ENCODE measurements around the gene NPS.

The NPS gene

GRCh38 chr10:127578259-127578960 is 29.3 kb downstream of the NPS start:
- DNase-seq (ENCODE audit: low read depth): no peak
- H3K4me3 ChIP-seq (ENCODE audit: low read length): no peak overlapping the region
- TF ChIP-seq, protein P1, sequence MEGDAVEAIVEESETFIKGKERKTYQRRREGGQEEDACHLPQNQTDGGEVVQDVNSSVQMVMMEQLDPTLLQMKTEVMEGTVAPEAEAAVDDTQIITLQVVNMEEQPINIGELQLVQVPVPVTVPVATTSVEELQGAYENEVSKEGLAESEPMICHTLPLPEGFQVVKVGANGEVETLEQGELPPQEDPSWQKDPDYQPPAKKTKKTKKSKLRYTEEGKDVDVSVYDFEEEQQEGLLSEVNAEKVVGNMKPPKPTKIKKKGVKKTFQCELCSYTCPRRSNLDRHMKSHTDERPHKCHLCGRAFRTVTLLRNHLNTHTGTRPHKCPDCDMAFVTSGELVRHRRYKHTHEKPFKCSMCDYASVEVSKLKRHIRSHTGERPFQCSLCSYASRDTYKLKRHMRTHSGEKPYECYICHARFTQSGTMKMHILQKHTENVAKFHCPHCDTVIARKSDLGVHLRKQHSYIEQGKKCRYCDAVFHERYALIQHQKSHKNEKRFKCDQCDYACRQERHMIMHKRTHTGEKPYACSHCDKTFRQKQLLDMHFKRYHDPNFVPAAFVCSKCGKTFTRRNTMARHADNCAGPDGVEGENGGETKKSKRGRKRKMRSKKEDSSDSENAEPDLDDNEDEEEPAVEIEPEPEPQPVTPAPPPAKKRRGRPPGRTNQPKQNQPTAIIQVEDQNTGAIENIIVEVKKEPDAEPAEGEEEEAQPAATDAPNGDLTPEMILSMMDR (IDR thresholded peaks at IDR 0.05; ENCODE audit: insufficient read depth, low read depth, low read length, missing control alignments): no peak

DNA sequence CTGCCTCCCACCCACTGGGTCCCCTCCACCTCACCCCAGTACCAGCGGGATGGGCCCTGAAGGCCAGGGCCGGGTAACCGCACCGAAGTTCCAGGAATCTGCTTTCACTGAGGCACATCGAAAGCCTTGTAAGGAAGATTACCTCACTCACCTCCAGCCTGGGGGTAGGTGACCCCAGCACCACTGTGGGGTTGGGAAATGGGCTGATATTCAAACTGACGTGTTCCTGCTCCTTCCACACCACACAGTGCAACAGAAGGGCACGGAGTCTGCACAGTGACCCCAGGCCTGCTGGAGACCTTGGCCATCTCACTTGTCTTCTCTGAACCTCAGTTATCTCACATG is 29.8 kb downstream of the NPS start:
- H3K4me3 ChIP-seq (ENCODE audit: low read length): no peak overlapping the region
- DNase-seq (ENCODE audit: low read depth): no peak
- TF ChIP-seq, protein P1 (IDR thresholded peaks at IDR 0.05; ENCODE audit: insufficient read depth, low read depth, low read length, missing control alignments): no peak

GRCh38 chr10:127579640-127580039 is 30.5 kb downstream of the NPS start:
- DNase-seq (ENCODE audit: low read depth): no peak
- TF ChIP-seq, protein P1 (IDR thresholded peaks at IDR 0.05; ENCODE audit: insufficient read depth, low read depth, low read length, missing control alignments): no peak
- H3K4me3 ChIP-seq (ENCODE audit: low read length): no peak overlapping the region

- no peak overlapping the region for H3K4me3 ChIP-seq (ENCODE audit: low read length)
- TF ChIP-seq, protein P1 (IDR thresholded peaks at IDR 0.05; ENCODE audit: insufficient read depth, low read depth, low read length, missing control alignments): no peak
These were observed 31.7 kb downstream of the NPS start for GRCh38 chr10:127580822-127581221.

GRCh38 chr10:127585519-127586023 is 36.5 kb downstream of the NPS start:
- no peak overlapping the region for H3K4me3 ChIP-seq (ENCODE audit: low read length)
- no peak for DNase-seq (ENCODE audit: low read depth)
- TF ChIP-seq, protein P1 (IDR thresholded peaks at IDR 0.05; ENCODE audit: insufficient read depth, low read depth, low read length, missing control alignments): no peak

More at GRCh38 chr10:127580822-127581221, 31.7 kb downstream of the NPS start:
- no peak for DNase-seq (ENCODE audit: low read depth)

GRCh38 chr10:127587668-127588365 is 38.7 kb downstream of the NPS start:
- TF ChIP-seq, protein P1 (IDR thresholded peaks at IDR 0.05; ENCODE audit: insufficient read depth, low read depth, low read length, missing control alignments): no peak
- H3K4me3 ChIP-seq (ENCODE audit: low read length): no peak overlapping the region
- DNase-seq (ENCODE audit: low read depth): no peak
